Osteoblast (primary cell): ENCODE results near the gene MCUR1. TPM values are rescaled to one million over a fixed set of nuclear protein-coding genes. Genes with fewer than 3 reads are reported as not detected.
"Not testable (repeated sequence)": the region's sequence is repeated elsewhere in the genome, so short reads cannot be mapped to it uniquely, and the experiment has no call there.

Experiments
- DNase-seq: peaks from one replicate; pipeline ENCODE4 v3.0.0; 2011; ENCODE audit warnings: low spot score, mixed read lengths; ENCODE audit not compliant: insufficient read length; ENCODE audit errors: missing footprints
- H2AFZ ChIP-seq: 2 replicates; pipeline ENCODE4 v1.6.0; 2011; ENCODE audit warnings: mild to moderate bottlenecking, low read length
- H3K27ac ChIP-seq: 2 replicates; pipeline ENCODE4 v1.5.1; 2011; ENCODE audit warnings: mild to moderate bottlenecking, low read depth, low read length, moderate library complexity
- H3K27me3 ChIP-seq: 2 replicates; pipeline ENCODE4 v1.6.0; 2012; ENCODE audit warnings: mild to moderate bottlenecking, control low read depth, inconsistent platforms, low read length, moderate library complexity; ENCODE audit not compliant: insufficient read depth
- H3K36me3 ChIP-seq: 2 replicates; pipeline ENCODE4 v1.5.1; 2011; ENCODE audit warnings: mild to moderate bottlenecking, low read length, control low read depth, moderate library complexity; ENCODE audit not compliant: insufficient read depth
- H3K4me1 ChIP-seq: 2 replicates; pipeline ENCODE4 v1.5.1; 2011; ENCODE audit warnings: mild to moderate bottlenecking, low read length, control low read depth, moderate library complexity; ENCODE audit not compliant: insufficient read depth
- H3K4me2 ChIP-seq: 2 replicates; pipeline ENCODE4 v1.6.0; 2011; ENCODE audit warnings: mild to moderate bottlenecking, low read length; ENCODE audit not compliant: insufficient read depth
- H3K4me3 ChIP-seq: fragments of 200-600 bp; sonication (generic); 3 replicates; pipeline ENCODE4 v1.5.1; 2012; ENCODE audit warnings: mild to moderate bottlenecking, low read length, inconsistent platforms; ENCODE audit not compliant: insufficient read depth
- H3K79me2 ChIP-seq: 2 replicates; pipeline ENCODE4 v1.6.0; 2012; ENCODE audit warnings: mild to moderate bottlenecking, low read length, control low read depth, inconsistent platforms; ENCODE audit not compliant: insufficient read depth
- H3K9me3 ChIP-seq: 2 replicates; pipeline ENCODE4 v1.5.1; 2011; ENCODE audit warnings: low read depth, low read length, control low read depth
- H4K20me1 ChIP-seq: 2 replicates; pipeline ENCODE4 v1.6.0; 2012; ENCODE audit warnings: mild to moderate bottlenecking, low read length, control low read depth; ENCODE audit not compliant: insufficient read depth
- total RNA-seq: library from RNA; depleted of rRNA; stranded (reverse); fragments of >200 nt; gene quantifications from 2 replicates; pipeline ENCODE4 v1.2.3, GENCODE V29; 2012
- TF ChIP-seq, protein P1 (sequence below): IDR thresholded peaks from 2 replicates; pipeline ENCODE4 v1.5.1; 2011; ENCODE audit warnings: mild to moderate bottlenecking, low read depth, low read length, moderate library complexity; ENCODE audit errors: extremely low read depth

Gene MCUR1
- total RNA-seq, 1 donor: 14.8 TPM

DNA sequence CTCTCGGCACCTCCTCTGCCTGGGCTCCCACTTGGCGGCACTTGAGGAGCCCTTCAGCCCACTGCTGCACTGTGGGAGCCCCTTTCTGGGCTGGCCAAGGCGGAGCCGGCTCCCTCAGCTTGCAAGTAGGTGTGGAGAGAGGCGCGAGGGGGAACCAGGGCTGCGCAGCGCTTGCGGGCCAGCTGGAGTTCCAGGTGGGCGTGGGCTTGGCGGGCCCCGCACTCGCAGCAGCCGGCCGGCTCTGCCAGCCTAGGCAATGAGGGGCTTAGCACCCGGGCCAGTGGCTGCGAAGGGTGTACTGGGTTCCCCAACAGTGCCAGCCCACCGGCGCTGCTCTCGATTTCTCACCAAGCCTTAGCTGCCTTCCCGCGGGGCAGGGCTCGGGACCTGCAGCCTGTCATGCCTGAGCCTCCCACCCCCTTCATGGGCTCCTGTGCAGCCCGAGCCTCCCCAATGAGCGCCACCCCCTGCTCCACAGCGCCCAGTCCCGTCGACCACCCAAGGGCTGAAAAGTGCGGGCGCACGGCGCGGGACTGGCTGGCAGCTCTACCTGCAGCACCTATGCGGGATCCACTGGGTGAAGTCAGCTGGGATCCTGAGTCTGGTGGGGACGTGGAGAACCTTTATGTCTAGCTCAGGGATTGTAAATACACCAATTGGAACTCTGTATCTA lies 41.9 kb downstream of the MCUR1 start:
- H3K4me3 ChIP-seq, H4K20me1 ChIP-seq, DNase-seq, H2AFZ ChIP-seq, H3K4me2 ChIP-seq, H3K36me3 ChIP-seq, H3K27me3 ChIP-seq, H3K9me3 ChIP-seq, H3K4me1 ChIP-seq, H3K79me2 ChIP-seq, H3K27ac ChIP-seq: not testable (repeated sequence)

DNA sequence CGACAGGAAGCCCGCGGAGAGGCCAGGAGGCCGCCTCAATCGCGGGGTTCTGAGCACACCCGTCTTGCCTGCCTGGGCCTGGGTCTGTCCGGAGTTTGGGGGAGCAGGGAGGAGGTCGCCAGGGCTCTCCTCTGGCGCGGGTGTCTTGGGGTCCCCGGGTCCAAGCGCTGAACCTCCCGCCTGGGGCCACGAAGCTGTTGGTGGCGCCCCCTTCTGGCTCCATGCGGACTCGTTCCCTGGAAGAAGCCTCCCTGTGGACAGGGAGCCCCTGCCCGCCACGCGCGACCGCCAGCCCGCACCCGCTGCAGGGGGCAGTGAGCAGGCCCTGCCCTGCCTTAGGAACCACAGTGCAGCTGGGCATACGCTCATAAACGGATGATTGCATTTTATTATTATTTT lies 44.7 kb downstream of the MCUR1 start:
- TF ChIP-seq, protein P1, sequence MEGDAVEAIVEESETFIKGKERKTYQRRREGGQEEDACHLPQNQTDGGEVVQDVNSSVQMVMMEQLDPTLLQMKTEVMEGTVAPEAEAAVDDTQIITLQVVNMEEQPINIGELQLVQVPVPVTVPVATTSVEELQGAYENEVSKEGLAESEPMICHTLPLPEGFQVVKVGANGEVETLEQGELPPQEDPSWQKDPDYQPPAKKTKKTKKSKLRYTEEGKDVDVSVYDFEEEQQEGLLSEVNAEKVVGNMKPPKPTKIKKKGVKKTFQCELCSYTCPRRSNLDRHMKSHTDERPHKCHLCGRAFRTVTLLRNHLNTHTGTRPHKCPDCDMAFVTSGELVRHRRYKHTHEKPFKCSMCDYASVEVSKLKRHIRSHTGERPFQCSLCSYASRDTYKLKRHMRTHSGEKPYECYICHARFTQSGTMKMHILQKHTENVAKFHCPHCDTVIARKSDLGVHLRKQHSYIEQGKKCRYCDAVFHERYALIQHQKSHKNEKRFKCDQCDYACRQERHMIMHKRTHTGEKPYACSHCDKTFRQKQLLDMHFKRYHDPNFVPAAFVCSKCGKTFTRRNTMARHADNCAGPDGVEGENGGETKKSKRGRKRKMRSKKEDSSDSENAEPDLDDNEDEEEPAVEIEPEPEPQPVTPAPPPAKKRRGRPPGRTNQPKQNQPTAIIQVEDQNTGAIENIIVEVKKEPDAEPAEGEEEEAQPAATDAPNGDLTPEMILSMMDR: peak; percentile 14
- H3K9me3 ChIP-seq: no peaks in the 10 kb centered on the region
- no peaks in the 10 kb centered on the region for H3K27me3 ChIP-seq
- peak; percentile 62 for DNase-seq
- no peak overlapping the region for H3K27ac ChIP-seq
- H3K4me3 ChIP-seq: no peak overlapping the region
- H3K4me2 ChIP-seq: no peak overlapping the region
- no peak overlapping the region for H2AFZ ChIP-seq
- H4K20me1 ChIP-seq: no peaks in the 10 kb centered on the region
- no peaks in the 10 kb centered on the region for H3K36me3 ChIP-seq
- H3K79me2 ChIP-seq: no peaks in the 10 kb centered on the region
- peaks cover 18% of the 10 kb centered on the region for H3K4me1 ChIP-seq

DNA sequence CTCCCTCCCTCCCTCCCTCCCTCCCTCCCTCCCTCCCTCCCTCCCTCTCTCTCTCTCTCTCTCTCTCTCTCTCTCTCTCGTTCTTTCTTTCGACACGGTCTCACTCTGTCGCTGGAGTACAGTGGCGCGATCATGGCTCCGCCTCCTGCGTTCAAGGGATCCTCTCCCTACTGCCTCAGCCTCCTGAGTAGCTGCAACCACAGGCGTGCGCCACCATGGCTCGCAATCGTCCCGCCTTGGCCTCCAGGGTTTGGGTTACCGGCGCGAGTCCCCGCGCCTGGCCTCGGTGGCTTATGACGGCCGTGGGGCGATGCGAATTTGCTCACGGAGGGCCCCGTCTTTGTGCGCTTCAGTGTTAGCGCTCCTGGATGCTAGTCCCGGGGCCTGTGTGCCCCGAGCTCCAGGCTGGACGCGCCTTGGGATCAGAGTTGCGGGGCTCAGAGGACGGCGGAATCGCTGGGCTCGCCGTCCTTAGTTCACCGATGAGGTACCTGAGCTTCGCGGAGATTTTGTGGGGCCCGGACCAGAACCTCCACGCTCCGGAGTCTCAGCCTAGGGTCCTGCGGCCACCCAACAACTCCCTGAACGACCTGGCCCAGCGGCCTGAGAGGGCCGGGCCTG lies 45.2 kb downstream of the MCUR1 start:
- Histone ChIP-seq H2AFZ (no peak overlapping the region), H3K27me3 (no peaks in the 10 kb centered on the region), H4K20me1 (no peaks in the 10 kb centered on the region), H3K27ac (no peak overlapping the region), H3K4me3 (no peak overlapping the region), H3K9me3 (no peaks in the 10 kb centered on the region), H3K79me2 (no peaks in the 10 kb centered on the region), H3K4me2 (no peak overlapping the region), H3K4me1 (peaks cover 18% of the 10 kb centered on the region), H3K36me3 (no peaks in the 10 kb centered on the region)
- peak; percentile 39 for DNase-seq
- TF ChIP-seq, protein P1: no peak

DNA sequence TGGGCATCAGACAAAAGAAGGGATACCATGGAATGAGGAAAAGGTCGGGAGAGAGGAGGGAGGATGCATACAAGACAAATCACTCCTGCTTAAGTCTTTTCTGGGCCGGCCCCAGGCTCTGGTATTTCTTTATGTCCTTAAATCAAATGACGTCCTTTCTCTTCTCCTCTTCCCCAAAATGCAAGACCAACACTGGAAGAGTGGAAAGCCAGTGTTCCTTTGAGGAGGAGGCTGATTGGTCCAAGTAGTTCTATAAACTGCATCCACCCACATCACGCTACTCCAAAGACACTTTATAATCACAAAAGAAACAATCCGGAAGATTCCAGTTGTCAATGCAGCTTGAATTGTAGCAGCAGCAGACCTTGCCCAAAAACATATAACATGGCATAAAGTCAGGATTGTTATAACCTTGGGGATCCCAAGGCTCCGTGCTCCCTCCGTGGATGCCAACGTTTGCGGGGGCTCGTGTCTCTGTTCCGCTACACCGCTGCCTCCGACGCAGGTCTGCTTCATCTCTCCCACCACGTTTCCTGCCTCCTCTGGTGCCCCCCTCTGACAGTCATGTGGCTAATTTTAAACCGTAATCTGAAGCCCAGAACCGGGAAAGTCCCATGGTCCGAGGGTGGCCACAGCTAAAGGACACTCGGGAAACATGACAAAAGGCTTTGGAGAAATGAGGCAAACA lies 47.1 kb downstream of the MCUR1 start:
- Histone ChIP-seq H3K36me3 (no peaks in the 10 kb centered on the region), H3K9me3 (no peaks in the 10 kb centered on the region), H3K27ac (peak overlapping the region; percentile 32), H4K20me1 (no peaks in the 10 kb centered on the region), H3K4me2 (peak overlapping the region; percentile 76), H3K27me3 (no peaks in the 10 kb centered on the region), H3K4me1 (peaks cover 27% of the 10 kb centered on the region), H2AFZ (peak overlapping the region; percentile 90), H3K79me2 (no peaks in the 10 kb centered on the region), H3K4me3 (peak overlapping the region; percentile 63)
- TF ChIP-seq, protein P1: peak; percentile 16
- peak; percentile 91 for DNase-seq
